Caco-2 (cell line): ENCODE results near the gene NTN5. TPM values are rescaled to one million over a fixed set of nuclear protein-coding genes. Genes with fewer than 3 reads are reported as not detected.

Experiments used
- BruUV-seq: library from RNA; stranded (reverse); fragments of 400-500 nt; replicated peaks from 2 replicates; lab custom pipeline; 2021; lab: Mats Ljungman, UMichigan
- CTCF ChIA-PET: fragments of 300-600 bp; sonication (Branson Sonifier 250); formaldehyde crosslinking; loops from one replicate; lab custom pipeline; 2022; ENCODE audit warnings: antibody characterized with exemption; lab: Charles Lee
- POLR2A ChIA-PET: fragments of 300-600 bp; sonication (Branson Sonifier 250); formaldehyde crosslinking; loops from one replicate; lab custom pipeline; 2022; ENCODE audit warnings: antibody characterized with exemption; lab: Charles Lee
- DNase-seq, 2 experiments: peaks; one replicate each; pipeline versions ENCODE4 v3.0.0 to v3.0.0-alpha.2; 2020 to 2022
- H3K27me3 ChIP-seq: replicated peaks from 2 replicates; pipeline ENCODE4 v1.6.0; 2011; ENCODE audit warnings: low read length; ENCODE audit not compliant: control insufficient read depth, insufficient read depth
- H3K36me3 ChIP-seq: 2 replicates; pipeline ENCODE4 v1.5.1; 2011; ENCODE audit warnings: low read length; ENCODE audit not compliant: control insufficient read depth, insufficient read depth
- H3K4me1 ChIP-seq: fragments of 250-450 bp; sonication (Bioruptor Pico); 2 replicates; pipeline ENCODE4 v1.5.1; 2020; ENCODE audit warnings: mild to moderate bottlenecking
- H3K4me3 ChIP-seq: 2 replicates; pipeline ENCODE4 v1.5.1; 2011; ENCODE audit warnings: low read depth, mild to moderate bottlenecking, control low read depth, low read length
- H3K9me3 ChIP-seq: fragments of 250-450 bp; sonication (Bioruptor Pico); 2 replicates; pipeline ENCODE4 v1.5.1; 2020; ENCODE audit warnings: mild to moderate bottlenecking, moderate library complexity
- H3K27ac Mint-ChIP-seq: one replicate; pipeline ENCODE4 v1.8.0; 2022; ENCODE audit warnings: mixed read lengths; ENCODE audit not compliant: unreplicated experiment
- H3K27me3 Mint-ChIP-seq: one replicate; pipeline ENCODE4 v1.8.0; 2022; ENCODE audit warnings: mixed read lengths; ENCODE audit not compliant: insufficient read depth, unreplicated experiment
- H3K36me3 Mint-ChIP-seq: one replicate; pipeline ENCODE4 v1.8.0; 2022; ENCODE audit warnings: mild to moderate bottlenecking, mixed read lengths; ENCODE audit not compliant: insufficient read depth, unreplicated experiment
- H3K4me1 Mint-ChIP-seq: one replicate; pipeline ENCODE4 v1.8.0; 2022; ENCODE audit warnings: low read depth, mixed read lengths; ENCODE audit not compliant: unreplicated experiment
- H3K4me3 Mint-ChIP-seq: one replicate; pipeline ENCODE4 v1.8.0; 2022; ENCODE audit warnings: mild to moderate bottlenecking, moderate library complexity, mixed read lengths; ENCODE audit not compliant: unreplicated experiment
- H3K9me3 Mint-ChIP-seq: one replicate; pipeline ENCODE4 v1.8.0; 2022; ENCODE audit warnings: mixed read lengths; ENCODE audit not compliant: unreplicated experiment
- CTCF ChIP-seq, 2 experiments: fragments of 200-600 bp in 1 of 2; IDR thresholded peaks; 1 replicate in 1 of 2; 2 replicates in 1 of 2; pipeline versions ENCODE4 v1.5.1 to v1.8.0; 2011 to 2022; ENCODE audit warnings: antibody characterized with exemption in 1 of 2, control low read depth in 1 of 2, inconsistent platforms in 1 of 2, low read depth in 1 of 2, low read length in 1 of 2, mild to moderate bottlenecking in 1 of 2, moderate library complexity in 1 of 2; ENCODE audit not compliant: insufficient read depth in 1 of 2, severe bottlenecking in 1 of 2, unreplicated experiment in 1 of 2
- intact Hi-C: fragments of 100-400 bp; cut with micrococcal nuclease; formaldehyde crosslinking; loops from one replicate; pipeline ENCODE4 v1.10.0; 2022; ENCODE audit not compliant: unreplicated experiment
- total RNA-seq: library from RNA; stranded (reverse); gene quantifications from 2 replicates; pipeline ENCODE4 v1.2.3, GENCODE V29; 2022

NTN5 gene
- total RNA-seq, 1 experiment from 2014 or later: 0.34 TPM

GRCh38 chr19:48674921-48675824, 2.4 kb upstream of the NTN5 start:
- BruUV-seq: no TSS peak
- Histone ChIP-seq H3K27me3 (no peaks in the 10 kb centered on the region), H3K36me3 (no peaks in the 10 kb centered on the region), H3K4me3 (no peak overlapping the region), H3K4me1 (peaks cover 6% of the 10 kb centered on the region), H3K9me3 (no peaks in the 10 kb centered on the region)
- intact Hi-C loops: loop anchor here (1.0 to 5.0 kb wide), 3 partner anchors 21 to 63 kb away; no protein-coding TSS in a partner anchor
- ChIA-PET POLR2A (interaction anchor here (0.8 kb wide), 1 partner anchor 64 kb away, joined by 5 read pairs; no protein-coding TSS in a partner anchor), CTCF (interaction anchor here (0.6 to 2.6 kb wide), 11 partner anchors 12 to 284 kb away, joined by 3 to 31 read pairs (median 5); partner anchors contain the start of genes CA11 and FUT2)
- Mint-ChIP-seq H3K9me3 (peaks cover 2% of the 10 kb centered on the region), H3K4me3 (no peak overlapping the region), H3K4me1 (peaks cover 13% of the 10 kb centered on the region), H3K27me3 (no peaks in the 10 kb centered on the region), H3K36me3 (no peaks in the 10 kb centered on the region), H3K27ac (peak overlapping the region; percentile 46)
- peak; percentile 88 to 95 for TF ChIP-seq CTCF (IDR thresholded peaks at IDR 0.05; ENCODE audit: insufficient read depth in 1 of 2, low read depth in 1 of 2, low read length in 1 of 2, severe bottlenecking in 1 of 2, unreplicated experiment in 1 of 2)
- DNase-seq: peak; percentile 88 to 90

- intact Hi-C loops: no loop called here
- BruUV-seq: no TSS peak
- POLR2A ChIA-PET: no interaction called here
These were observed 1.5 kb upstream of the NTN5 start for GRCh38 chr19:48674216-48674809.

More at GRCh38 chr19:48674216-48674809, 1.5 kb upstream of the NTN5 start:
- no peak for TF ChIP-seq CTCF (IDR thresholded peaks at IDR 0.05; ENCODE audit: insufficient read depth in 1 of 2, low read depth in 1 of 2, low read length in 1 of 2, severe bottlenecking in 1 of 2, unreplicated experiment in 1 of 2)
- peaks cover 10% of the 10 kb centered on the region for H3K9me3 Mint-ChIP-seq
- H3K36me3 Mint-ChIP-seq: no peaks in the 10 kb centered on the region
- DNase-seq: no peak
- Histone ChIP-seq H3K4me3 (no peak overlapping the region), H3K4me1 (peaks cover 6% of the 10 kb centered on the region), H3K9me3 (no peaks in the 10 kb centered on the region), H3K27me3 (no peaks in the 10 kb centered on the region), H3K36me3 (no peaks in the 10 kb centered on the region)
- H3K27me3 Mint-ChIP-seq: no peaks in the 10 kb centered on the region
- peaks cover 13% of the 10 kb centered on the region for H3K4me1 Mint-ChIP-seq
- CTCF ChIA-PET: interaction anchor here (0.6 to 2.6 kb wide), 8 partner anchors 13 to 589 kb away, joined by 3 to 31 read pairs (median 7); partner anchors contain the start of genes CA11 and FUT2
- H3K4me3 Mint-ChIP-seq: no peak overlapping the region
- H3K27ac Mint-ChIP-seq: no peak overlapping the region
